Frontal cortex (tissue), 4 donors: ENCODE measurements around the gene HSPB6. TPM values are rescaled to one million over a fixed set of nuclear protein-coding genes. Genes with fewer than 3 reads are reported as not detected.
"Not testable (repeated sequence)": the region's sequence is repeated elsewhere in the genome, so short reads cannot be mapped to it uniquely, and the experiment has no call there.

Source experiments
- DNase-seq, 2 donors: peaks; one replicate each; pipeline ENCODE4 v3.0.0; 2012; ENCODE audit warnings: low spot score in 2 of 2
- FAIRE-seq: peaks from 2 replicates; lab custom pipeline; 2012; peaks lifted over from hg19 to GRCh38; lab: Jason Lieb, UNC
- total RNA-seq: library from RNA; depleted of rRNA; stranded (reverse); fragments of >200 nt; gene quantifications from one replicate; pipeline ENCODE4 v1.2.3, GENCODE V29; 2014
- donor health status: control.
- donor health status: control.
- donor health status: control.

Gene HSPB6
- total RNA-seq, 1 donor from 2014 or later, result under 0.01 TPM

DNA sequence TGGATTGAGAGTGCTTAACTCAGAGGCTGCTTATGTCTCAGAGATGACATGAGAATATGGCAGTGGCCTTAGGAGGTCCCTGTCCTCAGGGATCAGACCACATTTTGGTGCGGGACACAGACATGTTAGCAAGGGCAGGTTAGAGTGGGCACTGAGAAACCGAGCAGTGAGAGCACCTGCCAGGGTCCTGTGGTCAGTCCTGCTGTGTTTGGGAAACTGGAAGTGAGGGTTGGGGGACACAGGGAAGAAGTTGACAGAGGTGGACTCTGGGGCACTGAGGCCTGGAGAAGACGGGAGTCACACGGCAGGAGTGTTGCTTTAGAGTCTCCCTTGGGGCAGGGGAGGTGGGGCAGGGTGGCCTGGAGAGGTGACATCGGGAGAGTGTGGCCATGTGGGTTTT lies 21.9 kb downstream of the HSPB6 start:
- DNase-seq (no peak), FAIRE-seq (no peak)

GRCh38 chr19:35734273-35734672 lies 22.6 kb downstream of the HSPB6 start:
- DNase-seq, result no peak
- no peak for FAIRE-seq

DNA sequence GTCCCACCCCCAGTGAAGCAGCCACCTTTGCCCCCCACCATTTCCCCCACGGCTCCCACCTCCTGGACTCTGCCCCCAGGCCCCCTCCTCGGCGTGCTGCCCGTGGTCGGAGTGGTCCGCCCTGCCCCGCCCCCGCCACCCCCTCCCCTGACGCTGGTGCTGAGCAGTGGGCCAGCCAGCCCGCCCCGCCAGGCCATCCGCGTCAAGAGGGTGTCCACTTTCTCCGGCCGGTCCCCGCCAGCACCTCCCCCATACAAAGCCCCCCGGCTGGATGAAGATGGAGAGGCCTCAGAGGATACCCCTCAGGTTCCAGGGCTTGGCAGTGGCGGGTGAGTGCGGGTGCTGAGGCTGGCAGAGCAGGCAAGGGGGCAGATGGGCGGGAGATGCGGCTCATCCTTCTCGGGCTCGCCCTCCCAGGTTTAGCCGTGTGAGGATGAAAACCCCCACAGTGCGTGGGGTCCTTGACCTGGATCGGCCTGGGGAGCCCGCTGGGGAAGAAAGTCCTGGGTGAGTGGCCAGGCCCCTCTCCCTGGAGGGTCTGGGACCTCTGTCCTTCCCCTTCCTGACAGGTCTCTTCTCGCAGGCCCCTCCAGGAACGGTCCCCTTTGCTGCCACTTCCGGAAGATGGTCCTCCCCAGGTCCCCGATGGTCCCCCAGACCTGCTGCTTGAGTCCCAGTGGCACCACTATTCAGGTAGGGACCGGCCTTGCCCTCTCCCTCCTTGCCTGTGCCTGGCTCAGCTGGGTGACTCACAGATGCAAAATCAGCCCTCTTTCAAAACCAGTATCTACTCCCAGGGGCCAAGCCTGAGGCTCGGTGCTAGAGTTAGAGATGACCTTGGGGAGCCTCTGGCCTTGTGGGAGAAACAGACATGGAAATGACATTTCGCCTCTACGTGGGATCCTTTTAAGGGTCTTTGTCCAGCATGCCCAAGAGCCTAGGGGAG lies 23.4 kb downstream of the HSPB6 start:
- DNase-seq (no peak), FAIRE-seq (no peak)

- DNase-seq (no peak), FAIRE-seq (no peak)
Measured at GRCh38 chr19:35732540-35733179, 24.2 kb downstream of the HSPB6 start.

DNA sequence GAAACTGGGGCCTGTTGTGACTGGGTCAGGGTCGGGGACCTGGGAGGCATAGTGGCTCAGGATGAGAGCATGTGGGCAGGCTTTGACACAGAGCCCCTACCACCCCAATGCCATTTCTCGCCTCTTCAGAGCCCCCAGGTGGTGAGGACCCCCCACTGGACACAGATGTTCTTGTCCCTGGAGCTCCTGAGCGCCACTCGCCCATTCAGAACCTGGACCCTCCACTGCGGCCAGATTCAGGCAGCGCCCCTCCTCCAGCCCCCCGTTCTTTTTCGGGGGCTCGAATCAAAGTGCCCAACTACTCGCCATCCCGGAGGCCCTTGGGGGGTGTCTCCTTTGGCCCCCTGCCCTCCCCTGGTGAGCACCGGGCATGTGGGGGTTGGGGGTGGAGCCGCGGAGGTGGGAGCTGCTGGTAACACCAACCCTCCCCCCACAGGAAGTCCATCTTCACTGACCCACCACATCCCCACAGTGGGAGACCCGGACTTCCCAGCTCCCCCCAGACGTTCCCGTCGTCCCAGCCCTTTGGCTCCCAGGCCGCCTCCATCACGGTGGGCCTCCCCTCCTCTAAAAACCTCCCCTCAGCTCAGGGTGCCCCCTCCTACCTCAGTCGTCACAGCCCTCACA lies 24.9 kb downstream of the HSPB6 start:
- DNase-seq, result no peak
- FAIRE-seq, result no peak

DNA sequence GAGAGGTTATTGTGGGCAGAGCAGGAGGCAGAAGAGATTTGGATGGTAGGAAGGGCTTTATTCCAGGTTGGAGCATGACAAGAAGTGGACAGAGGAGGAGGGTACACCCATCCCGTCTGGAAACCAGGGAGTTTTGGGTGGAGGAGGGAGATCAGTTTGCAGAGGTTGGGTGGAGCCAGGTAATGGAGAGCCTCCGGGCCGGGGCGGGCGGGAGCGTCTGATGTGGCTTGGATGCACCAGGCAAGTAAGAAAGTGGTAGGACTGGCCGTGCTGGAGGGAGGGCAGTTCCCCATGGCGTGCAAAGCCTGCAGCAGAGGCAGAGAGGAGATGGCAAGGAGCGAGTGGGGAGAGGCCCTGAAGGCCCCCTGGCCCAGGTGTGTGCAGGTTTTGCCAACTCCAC lies 25.5 kb downstream of the HSPB6 start:
- DNase-seq, result no peak
- FAIRE-seq, result no peak

DNA sequence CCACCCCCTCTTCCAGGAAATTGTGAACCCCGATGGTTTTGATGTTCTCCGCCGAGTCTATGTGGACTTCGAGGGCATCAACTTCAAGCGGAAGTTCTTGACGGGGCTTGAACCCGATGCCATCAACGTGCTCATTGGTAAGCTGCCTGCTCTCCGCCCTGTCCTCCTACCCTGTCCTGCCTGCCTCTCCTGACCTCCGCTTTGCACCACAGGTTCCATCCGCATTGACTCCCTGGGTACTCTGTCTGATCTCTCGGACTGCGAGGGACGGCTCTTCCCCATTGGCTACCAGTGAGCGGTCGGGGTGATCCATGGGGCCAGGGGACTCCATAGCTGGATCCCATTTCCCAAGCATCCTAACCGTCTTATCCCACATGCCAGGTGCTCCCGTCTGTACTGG lies 26.5 kb downstream of the HSPB6 start:
- DNase-seq (no peak), FAIRE-seq (no peak)

- no peak for DNase-seq
- FAIRE-seq, result no peak
Measured at GRCh38 chr19:35729763-35730162, 27.1 kb downstream of the HSPB6 start.

DNA sequence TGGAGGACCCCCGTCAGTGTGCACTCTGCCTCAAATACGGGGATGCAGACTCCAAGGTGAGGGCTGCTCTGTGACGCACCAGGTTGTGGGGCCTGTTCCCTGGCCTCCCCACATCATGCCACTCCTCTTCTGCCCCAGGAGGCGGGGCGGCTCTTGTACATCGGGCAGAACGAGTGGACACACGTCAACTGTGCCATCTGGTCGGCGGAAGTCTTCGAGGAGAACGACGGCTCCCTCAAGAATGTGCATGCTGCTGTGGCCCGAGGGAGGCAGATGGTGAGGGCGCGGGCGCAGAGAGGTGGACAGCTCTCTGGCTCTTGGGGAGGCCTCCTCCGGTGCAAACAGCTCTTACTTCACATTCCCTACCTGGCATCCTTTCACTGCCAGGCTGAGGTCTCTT lies 27.8 kb downstream of the HSPB6 start:
- FAIRE-seq (no peak), DNase-seq (no peak)

GRCh38 chr19:35727956-35728706 lies 28.7 kb downstream of the HSPB6 start:
- no peak for FAIRE-seq
- DNase-seq, result no peak

DNA sequence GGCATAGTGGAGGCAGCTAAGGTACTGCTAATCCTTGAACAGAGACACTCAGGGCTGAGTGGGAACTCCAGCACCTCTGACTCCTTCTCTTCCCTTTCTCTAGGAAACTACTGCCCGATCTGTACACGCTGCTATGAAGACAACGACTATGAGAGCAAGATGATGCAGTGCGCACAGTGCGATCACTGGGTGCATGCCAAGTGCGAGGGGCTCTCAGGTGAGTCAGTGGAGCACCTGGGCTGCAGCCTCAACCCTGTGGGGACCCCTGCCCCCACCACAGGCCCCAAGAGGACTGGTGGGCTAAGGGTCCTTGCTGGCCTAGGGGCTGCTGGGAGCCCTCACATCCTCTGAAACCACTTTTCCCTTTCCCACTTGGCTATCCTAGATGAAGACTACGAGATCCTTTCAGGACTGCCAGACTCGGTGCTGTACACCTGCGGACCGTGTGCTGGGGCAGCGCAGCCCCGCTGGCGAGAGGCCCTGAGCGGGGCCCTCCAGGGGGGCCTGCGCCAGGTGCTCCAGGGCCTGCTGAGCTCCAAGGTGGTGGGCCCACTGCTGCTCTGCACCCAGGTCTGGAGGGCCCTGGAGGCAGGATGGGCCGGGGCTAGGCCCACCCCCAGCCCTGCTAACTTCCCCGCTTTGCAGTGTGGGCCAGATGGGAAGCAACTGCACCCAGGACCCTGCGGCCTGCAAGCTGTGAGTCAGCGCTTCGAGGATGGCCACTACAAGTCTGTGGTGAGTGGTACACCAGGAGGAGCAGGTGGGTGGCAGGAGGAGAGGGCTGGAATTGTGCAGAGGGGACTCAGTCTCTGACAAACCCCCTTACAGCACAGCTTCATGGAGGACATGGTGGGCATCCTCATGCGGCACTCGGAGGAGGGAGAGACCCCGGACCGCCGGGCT lies 29.5 kb downstream of the HSPB6 start:
- no peak for DNase-seq
- no peak for FAIRE-seq

DNA sequence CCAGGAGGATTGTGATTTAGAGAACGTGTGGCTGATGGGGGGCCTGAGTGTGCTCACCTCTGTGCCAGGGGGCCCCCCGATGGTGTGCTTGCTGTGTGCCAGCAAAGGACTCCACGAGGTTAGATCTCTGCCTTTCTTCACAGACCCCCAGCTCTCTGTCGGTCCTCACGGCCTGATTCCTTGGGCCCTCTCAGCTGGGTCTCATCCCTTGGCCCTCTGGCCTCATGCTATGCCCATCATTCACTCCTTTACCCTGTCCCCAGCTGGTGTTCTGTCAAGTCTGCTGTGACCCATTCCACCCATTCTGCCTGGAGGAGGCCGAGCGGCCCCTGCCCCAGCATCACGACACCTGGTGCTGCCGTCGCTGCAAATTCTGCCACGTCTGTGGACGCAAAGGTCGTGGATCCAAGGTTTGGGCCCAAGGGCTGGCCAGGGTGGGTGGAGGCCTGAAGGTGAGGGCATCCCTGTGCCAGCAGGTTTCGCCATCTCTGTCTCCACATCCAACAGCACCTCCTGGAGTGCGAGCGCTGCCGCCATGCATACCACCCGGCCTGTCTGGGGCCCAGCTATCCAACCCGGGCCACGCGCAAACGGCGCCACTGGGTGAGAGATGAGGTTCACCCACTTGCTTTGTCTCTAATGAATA lies 31.5 kb downstream of the HSPB6 start:
- no peak for FAIRE-seq
- no peak for DNase-seq

GRCh38 chr19:35724560-35724959 lies 32.3 kb downstream of the HSPB6 start:
- FAIRE-seq (no peak), DNase-seq (no peak)

- DNase-seq, FAIRE-seq: not testable (repeated sequence)
Measured at GRCh38 chr19:35724132-35724531, 32.7 kb downstream of the HSPB6 start.

GRCh38 chr19:35723671-35724070 lies 33.2 kb downstream of the HSPB6 start:
- DNase-seq, result no peak
- no peak for FAIRE-seq

GRCh38 chr19:35722897-35723296 lies 33.9 kb downstream of the HSPB6 start:
- no peak for DNase-seq
- no peak for FAIRE-seq

GRCh38 chr19:35722461-35722860 lies 34.4 kb downstream of the HSPB6 start:
- DNase-seq (no peak), FAIRE-seq (no peak)

- FAIRE-seq (no peak), DNase-seq (no peak)
Measured at GRCh38 chr19:35721374-35721773, 35.5 kb downstream of the HSPB6 start.

DNA sequence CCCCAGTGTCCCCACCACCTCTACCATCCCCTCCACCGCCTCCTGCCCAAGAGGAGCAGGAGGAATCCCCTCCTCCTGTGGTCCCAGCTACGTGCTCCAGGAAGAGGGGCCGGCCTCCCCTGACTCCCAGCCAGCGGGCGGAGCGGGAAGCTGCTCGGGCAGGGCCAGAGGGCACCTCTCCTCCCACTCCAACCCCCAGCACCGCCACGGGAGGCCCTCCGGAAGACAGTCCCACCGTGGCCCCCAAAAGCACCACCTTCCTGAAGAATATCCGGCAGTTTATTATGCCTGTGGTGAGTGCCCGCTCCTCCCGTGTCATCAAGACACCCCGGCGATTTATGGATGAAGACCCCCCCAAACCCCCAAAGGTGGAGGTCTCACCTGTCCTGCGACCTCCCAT lies 36.2 kb downstream of the HSPB6 start:
- no peak for FAIRE-seq
- DNase-seq, result no peak
